Mesendoderm (in vitro differentiated cells): Measurements from ENCODE around the gene HS2ST1.

ENCODE experiments used
- DNase-seq: peaks from one replicate; pipeline ENCODE4 v3.0.0; 2013
- H2AK5ac ChIP-seq: 2 replicates; pipeline ENCODE4 v1.6.1; 2013; ENCODE audit warnings: low read length, inconsistent platforms
- H2BK120ac ChIP-seq: 2 replicates; pipeline ENCODE4 v1.6.1; 2013; ENCODE audit warnings: low read depth, mild to moderate bottlenecking, low read length, moderate library complexity, mixed read lengths
- H2BK15ac ChIP-seq: replicated peaks from 2 replicates; pipeline ENCODE4 v1.6.1; 2013; ENCODE audit warnings: low read depth, mild to moderate bottlenecking, moderate library complexity
- H2BK5ac ChIP-seq: 2 replicates; pipeline ENCODE4 v1.6.1; 2013; ENCODE audit warnings: low read length, inconsistent platforms
- H3K18ac ChIP-seq: 2 replicates; pipeline ENCODE4 v1.6.1; 2013; ENCODE audit warnings: mild to moderate bottlenecking, low read length, mixed read lengths
- H3K23ac ChIP-seq: one replicate; pipeline ENCODE4 v1.6.1; 2013; ENCODE audit warnings: low read length
- H3K27ac ChIP-seq: 2 replicates; pipeline ENCODE4 v1.5.1; 2013; ENCODE audit warnings: low read depth, mild to moderate bottlenecking, inconsistent platforms, low read length, moderate library complexity
- H3K27me3 ChIP-seq: 2 replicates; pipeline ENCODE4 v1.6.1; 2013; ENCODE audit warnings: low read length, control low read depth, mild to moderate bottlenecking, inconsistent platforms; ENCODE audit not compliant: insufficient read depth, poor library complexity
- H3K36me3 ChIP-seq: 2 replicates; pipeline ENCODE4 v1.6.1; 2013; ENCODE audit warnings: low read length, inconsistent platforms; ENCODE audit not compliant: control insufficient read depth, insufficient read depth
- H3K4ac ChIP-seq: one replicate; pipeline ENCODE4 v1.6.1; 2013; ENCODE audit warnings: low read depth, mild to moderate bottlenecking, low read length, moderate library complexity
- H3K4me1 ChIP-seq: 2 replicates; pipeline ENCODE4 v1.6.1; 2013; ENCODE audit warnings: low read depth, low read length, inconsistent platforms; ENCODE audit not compliant: control insufficient read depth
- H3K4me2 ChIP-seq: 2 replicates; pipeline ENCODE4 v1.6.1; 2013; ENCODE audit warnings: low read length
- H3K4me3 ChIP-seq: 2 replicates; pipeline ENCODE4 v1.5.1; 2013; ENCODE audit warnings: mild to moderate bottlenecking, low read length
- H3K56ac ChIP-seq: one replicate; pipeline ENCODE4 v1.6.1; 2013; ENCODE audit warnings: low read length
- H3K79me1 ChIP-seq: 2 replicates; pipeline ENCODE4 v1.6.1; 2013; ENCODE audit warnings: low read length, inconsistent platforms
- H3K79me2 ChIP-seq: 2 replicates; pipeline ENCODE4 v1.6.1; 2013; ENCODE audit warnings: mild to moderate bottlenecking, low read length; ENCODE audit not compliant: control insufficient read depth, insufficient read depth
- H3K9ac ChIP-seq: 2 replicates; pipeline ENCODE4 v1.6.1; 2013; ENCODE audit warnings: low read length, inconsistent platforms
- H4K5ac ChIP-seq: one replicate; pipeline ENCODE4 v1.6.1; 2013; ENCODE audit warnings: low read length
- H4K8ac ChIP-seq: one replicate; pipeline ENCODE4 v1.6.1; 2013; ENCODE audit warnings: low read depth, mild to moderate bottlenecking, control low read depth, low read length, moderate library complexity
- WGBS: extraction: QIAGEN DNeasy Blood & Tissue Kit; methylation state at CpG from one replicate; pipeline ENCODE4 v1.1.7; 2013; ENCODE audit warnings: low lambda C conversion rate, missing lambda C conversion rate; ENCODE audit not compliant: insufficient coverage; ENCODE audit errors: extremely low coverage; 5-methylcytosine and 5-hydroxymethylcytosine counted together

HS2ST1 gene

DNA sequence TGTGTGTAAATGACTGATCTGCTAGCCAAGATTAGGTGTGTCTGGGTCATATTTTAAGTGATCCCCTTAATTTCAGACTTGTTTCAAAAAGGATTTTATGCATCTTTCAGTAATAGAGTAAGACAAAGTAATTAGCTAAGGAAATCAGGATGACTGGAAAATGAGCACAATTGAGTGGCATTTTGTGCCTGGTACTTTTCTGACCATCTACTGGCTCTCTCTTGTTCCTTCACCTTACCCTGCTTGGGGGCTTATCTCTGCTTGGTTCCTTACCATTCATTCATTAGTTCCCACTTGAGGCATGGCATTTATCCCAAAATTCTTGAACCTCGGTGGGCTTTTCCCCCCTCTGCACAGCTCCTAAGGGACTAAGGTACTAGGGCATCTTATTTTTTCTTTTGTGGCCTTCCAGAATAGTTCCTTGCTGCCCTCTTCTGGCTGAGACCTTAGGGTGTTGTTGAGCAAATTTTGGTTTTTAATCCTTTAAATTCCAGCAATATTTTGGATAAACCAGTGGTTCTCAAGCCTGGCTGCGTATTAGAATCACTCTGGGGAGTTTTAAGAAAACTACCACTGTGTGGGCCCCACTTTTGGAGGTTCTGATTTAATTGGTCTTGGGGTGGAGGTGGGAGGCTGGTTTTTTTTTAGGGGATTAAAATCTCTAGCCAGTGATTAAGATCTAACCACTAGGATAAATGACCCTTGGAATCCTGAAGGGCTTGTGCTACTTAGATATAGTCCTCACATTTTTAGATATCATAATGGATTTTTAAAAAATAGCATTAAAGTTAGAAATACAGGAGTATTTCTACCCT lies 50.8 kb downstream of the HS2ST1 start:
- no peak overlapping the region for H4K8ac ChIP-seq
- H3K9ac ChIP-seq, result no peak overlapping the region
- H3K36me3 ChIP-seq, result no peaks in the 10 kb centered on the region
- no peak overlapping the region for H3K27ac ChIP-seq
- no peaks in the 10 kb centered on the region for H3K4me1 ChIP-seq
- no peak overlapping the region for H2BK120ac ChIP-seq
- H2BK5ac ChIP-seq, result no peak overlapping the region
- H3K4me2 ChIP-seq, result no peak overlapping the region
- peaks cover 1% of the 10 kb centered on the region for H3K79me1 ChIP-seq
- no peak overlapping the region for H3K56ac ChIP-seq
- H2AK5ac ChIP-seq, result no peak overlapping the region
- H4K5ac ChIP-seq, result no peak overlapping the region
- no CpG with 5 or more reads among the region's 2 CpGs for WGBS
- no peak overlapping the region for H3K4me3 ChIP-seq
- no peaks in the 10 kb centered on the region for H3K27me3 ChIP-seq
- DNase-seq, result peak; percentile 61
- H3K79me2 ChIP-seq, result peaks cover 3% of the 10 kb centered on the region
- H3K23ac ChIP-seq, result no peak overlapping the region
- no peak overlapping the region for H2BK15ac ChIP-seq
- H3K18ac ChIP-seq, result no peak overlapping the region
- H3K4ac ChIP-seq, result no peak overlapping the region

DNA sequence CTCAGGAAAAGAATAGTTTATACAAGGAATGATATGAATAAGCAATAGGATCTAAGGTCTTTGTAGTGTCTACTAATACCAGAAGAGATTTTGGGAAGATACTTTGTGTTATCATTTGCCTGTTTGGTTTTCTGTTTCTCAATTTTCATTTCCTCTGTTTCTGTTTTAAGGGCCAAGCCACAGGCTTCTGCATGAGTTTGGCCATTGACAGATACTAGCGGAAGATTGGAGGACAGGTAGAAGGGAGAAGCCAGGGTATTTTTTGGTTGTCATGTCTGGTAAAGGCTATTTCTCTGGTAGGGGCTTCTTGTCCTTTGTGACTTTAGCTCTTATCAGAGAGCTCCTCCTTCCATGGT lies 51.4 kb downstream of the HS2ST1 start:
- DNase-seq, result no peak
- Histone ChIP-seq H3K36me3 (no peaks in the 10 kb centered on the region), H3K79me2 (peaks cover 3% of the 10 kb centered on the region), H3K4ac (no peak overlapping the region), H2BK5ac (no peak overlapping the region), H3K79me1 (peaks cover 1% of the 10 kb centered on the region), H4K5ac (no peak overlapping the region), H4K8ac (no peak overlapping the region), H3K4me2 (no peak overlapping the region), H3K27ac (no peak overlapping the region), H2BK120ac (no peak overlapping the region), H3K4me3 (no peak overlapping the region), H3K56ac (no peak overlapping the region), H3K4me1 (no peaks in the 10 kb centered on the region), H3K18ac (no peak overlapping the region), H2AK5ac (no peak overlapping the region), H3K27me3 (no peaks in the 10 kb centered on the region), H2BK15ac (no peak overlapping the region), H3K23ac (no peak overlapping the region), H3K9ac (no peak overlapping the region)
- WGBS, result no CpG with 5 or more reads among the region's 1 CpG

DNA sequence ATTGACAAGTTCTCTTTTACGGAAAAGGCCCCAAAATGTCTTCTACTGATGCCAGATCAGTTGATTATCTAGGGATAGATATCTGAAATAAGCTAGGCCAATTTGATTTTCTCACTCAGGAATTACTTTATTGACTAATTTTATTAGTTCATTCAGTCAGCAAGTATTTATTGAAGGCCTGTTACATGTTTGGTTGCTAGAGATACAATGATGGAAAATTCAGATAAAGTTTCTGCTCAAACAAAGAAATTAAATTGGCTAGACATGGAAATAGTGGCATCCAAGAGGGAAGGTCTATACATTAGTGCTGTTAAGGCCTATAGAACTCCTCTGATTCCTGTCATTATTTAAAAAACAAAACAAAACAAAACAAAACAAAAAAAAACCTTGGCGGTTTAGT lies 56.5 kb downstream of the HS2ST1 start:
- Histone ChIP-seq H3K23ac (no peak overlapping the region), H3K27me3 (no peaks in the 10 kb centered on the region), H4K8ac (no peak overlapping the region), H3K36me3 (no peaks in the 10 kb centered on the region), H3K79me1 (no peaks in the 10 kb centered on the region), H2AK5ac (no peak overlapping the region), H3K4me1 (no peaks in the 10 kb centered on the region), H3K4me2 (no peak overlapping the region), H2BK5ac (no peak overlapping the region), H2BK120ac (no peak overlapping the region), H3K4me3 (no peak overlapping the region), H3K4ac (no peak overlapping the region), H2BK15ac (no peak overlapping the region), H3K9ac (no peak overlapping the region), H3K56ac (no peak overlapping the region), H3K18ac (no peak overlapping the region), H4K5ac (no peak overlapping the region), H3K79me2 (peaks cover 3% of the 10 kb centered on the region), H3K27ac (no peak overlapping the region)
- DNase-seq, result no peak
- WGBS, result no CpG with 5 or more reads among the region's 2 CpGs

DNA sequence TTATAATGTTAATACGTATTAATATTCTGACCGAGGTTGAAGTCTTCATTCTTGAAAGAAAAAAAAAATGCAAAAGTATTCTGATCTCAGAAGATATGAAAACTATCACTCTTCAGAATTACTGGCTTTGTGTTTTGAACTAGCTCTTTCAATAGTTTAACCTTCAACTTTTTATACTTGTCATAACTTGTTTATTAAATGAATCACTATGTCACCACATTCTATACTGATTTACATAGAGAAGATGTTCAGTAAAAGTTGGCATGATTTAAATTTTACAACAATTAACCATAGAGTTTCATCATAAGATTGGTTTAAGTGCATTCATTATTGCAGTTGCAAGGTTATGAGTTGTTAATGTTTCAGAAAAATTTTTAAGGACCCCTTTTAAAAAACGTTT lies 57.3 kb downstream of the HS2ST1 start:
- H3K23ac ChIP-seq, result no peak overlapping the region
- WGBS, result 100% methylated on average over 1 of the region's 3 CpGs
- no peak overlapping the region for H2BK5ac ChIP-seq
- H2AK5ac ChIP-seq, result no peak overlapping the region
- H3K27me3 ChIP-seq, result no peaks in the 10 kb centered on the region
- H3K27ac ChIP-seq, result no peak overlapping the region
- no peak overlapping the region for H4K5ac ChIP-seq
- H3K4ac ChIP-seq, result no peak overlapping the region
- H3K9ac ChIP-seq, result no peak overlapping the region
- no peaks in the 10 kb centered on the region for H3K4me1 ChIP-seq
- H2BK15ac ChIP-seq, result no peak overlapping the region
- no peak overlapping the region for H2BK120ac ChIP-seq
- H3K4me2 ChIP-seq, result no peak overlapping the region
- no peaks in the 10 kb centered on the region for H3K36me3 ChIP-seq
- no peak for DNase-seq
- no peak overlapping the region for H3K4me3 ChIP-seq
- peaks cover 3% of the 10 kb centered on the region for H3K79me2 ChIP-seq
- H3K79me1 ChIP-seq, result no peaks in the 10 kb centered on the region
- no peak overlapping the region for H4K8ac ChIP-seq
- no peak overlapping the region for H3K56ac ChIP-seq
- no peak overlapping the region for H3K18ac ChIP-seq

DNA sequence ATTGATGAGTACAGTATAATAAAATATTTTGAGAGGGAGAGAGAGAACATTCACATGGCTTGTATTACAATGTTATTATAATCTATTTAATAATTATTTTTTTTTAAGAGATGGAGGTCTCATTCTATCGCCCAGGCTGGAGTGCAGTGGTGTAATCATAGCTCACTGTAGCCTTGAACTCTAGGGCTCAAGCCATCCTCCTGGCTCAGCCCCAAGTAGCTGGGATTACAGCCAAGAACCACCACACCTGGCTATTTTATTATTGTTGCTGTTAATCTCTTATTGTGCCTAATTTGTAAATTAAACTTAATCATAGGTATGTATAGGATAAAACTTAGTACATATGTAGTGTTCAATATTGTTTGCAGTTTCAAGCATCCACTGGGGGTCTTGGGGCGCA lies 57.8 kb downstream of the HS2ST1 start:
- no peak overlapping the region for H4K5ac ChIP-seq

More for the DNA sequence above, 57.8 kb downstream of the HS2ST1 start:
- Histone ChIP-seq H2BK5ac (no peak overlapping the region), H3K79me1 (no peaks in the 10 kb centered on the region), H3K79me2 (peaks cover 3% of the 10 kb centered on the region), H3K4me2 (no peak overlapping the region), H3K18ac (no peak overlapping the region), H3K56ac (no peak overlapping the region), H2BK120ac (no peak overlapping the region), H3K4me3 (no peak overlapping the region), H3K27ac (no peak overlapping the region), H3K4ac (no peak overlapping the region), H3K36me3 (no peaks in the 10 kb centered on the region), H4K8ac (no peak overlapping the region), H3K27me3 (no peaks in the 10 kb centered on the region), H2AK5ac (no peak overlapping the region), H3K4me1 (no peaks in the 10 kb centered on the region), H2BK15ac (no peak overlapping the region), H3K9ac (no peak overlapping the region), H3K23ac (no peak overlapping the region)
- no peak for DNase-seq
- no CpG with 5 or more reads among the region's 2 CpGs for WGBS
